Keratinocyte (primary cell): Measurements from ENCODE around the gene KLHL35. TPM values are rescaled to one million over a fixed set of nuclear protein-coding genes. Genes with fewer than 3 reads are reported as not detected.

Experiments used
- DNase-seq: peaks from one replicate; pipeline ENCODE4 v3.0.0-alpha.2; 2011; ENCODE audit warnings: low read depth, missing footprints, low spot score
- FAIRE-seq: peaks from 2 replicates; lab custom pipeline; 2011; peaks lifted over from hg19 to GRCh38; lab: Jason Lieb, UNC
- H2AFZ ChIP-seq: 2 replicates; pipeline ENCODE4 v1.6.0; 2012; ENCODE audit warnings: low read length, control low read depth, inconsistent platforms; ENCODE audit not compliant: control insufficient read depth
- H3K27ac ChIP-seq: 2 replicates; pipeline ENCODE4 v1.5.1; 2011; ENCODE audit warnings: low read length; ENCODE audit not compliant: control insufficient read depth, insufficient read depth
- H3K27me3 ChIP-seq: 3 replicates; pipeline ENCODE4 v1.6.0; 2011; ENCODE audit warnings: low read length; ENCODE audit not compliant: control insufficient read depth, insufficient read depth; ENCODE audit errors: extremely low read depth
- H3K36me3 ChIP-seq, 2 experiments: 2 replicates in 1 of 2; 3 replicates in 1 of 2; pipeline ENCODE4 v1.5.1; 2011; ENCODE audit warnings: low read length in 2 of 2, mild to moderate bottlenecking in 1 of 2; ENCODE audit not compliant: control insufficient read depth in 2 of 2, insufficient read depth in 2 of 2; ENCODE audit errors: extremely low read depth in 1 of 2
- H3K4me1 ChIP-seq: 3 replicates; pipeline ENCODE4 v1.5.1; 2011; ENCODE audit warnings: low read length; ENCODE audit not compliant: control insufficient read depth, insufficient read depth; ENCODE audit errors: extremely low read depth
- H3K4me2 ChIP-seq: 3 replicates; pipeline ENCODE4 v1.6.0; 2011; ENCODE audit warnings: low read depth, low read length; ENCODE audit not compliant: control insufficient read depth, insufficient read depth; ENCODE audit errors: extremely low read depth
- H3K4me3 ChIP-seq, 3 experiments: fragments of 200-600 bp in 1 of 3; sonication (generic) in 1 of 3; 2 replicates in 2 of 3; 3 replicates in 1 of 3; pipeline ENCODE4 v1.5.1; 2011 to 2016; ENCODE audit warnings: low read length in 3 of 3, mild to moderate bottlenecking in 3 of 3, control low read depth in 2 of 3, inconsistent platforms in 1 of 3, low read depth in 1 of 3, mixed read lengths in 1 of 3, mixed run types in 1 of 3, moderate library complexity in 1 of 3; ENCODE audit not compliant: control insufficient read depth in 2 of 3, insufficient read depth in 2 of 3; ENCODE audit errors: extremely low read depth in 1 of 3
- H3K79me2 ChIP-seq: 2 replicates; pipeline ENCODE4 v1.6.0; 2012; ENCODE audit warnings: low read length; ENCODE audit not compliant: control insufficient read depth, insufficient read depth
- H3K9ac ChIP-seq: 3 replicates; pipeline ENCODE4 v1.6.0; 2011; ENCODE audit warnings: low read length; ENCODE audit not compliant: control insufficient read depth, insufficient read depth; ENCODE audit errors: extremely low read depth
- H3K9me1 ChIP-seq: 3 replicates; pipeline ENCODE4 v1.6.0; 2011; ENCODE audit warnings: low read length; ENCODE audit not compliant: control insufficient read depth, insufficient read depth; ENCODE audit errors: extremely low read depth
- H3K9me3 ChIP-seq: 2 replicates; pipeline ENCODE4 v1.5.1; 2012; ENCODE audit warnings: low read depth, low read length; ENCODE audit not compliant: control insufficient read depth
- H4K20me1 ChIP-seq: 3 replicates; pipeline ENCODE4 v1.6.0; 2011; ENCODE audit warnings: low read length; ENCODE audit not compliant: control insufficient read depth, insufficient read depth; ENCODE audit errors: extremely low read depth
- CTCF ChIP-seq, 3 experiments: IDR thresholded peaks in 1 of 3; conservative IDR thresholded peaks in 1 of 3; optimal IDR thresholded peaks in 1 of 3; 2 replicates in 2 of 3; 3 replicates in 1 of 3; pipeline versions ENCODE3 to v1.5.1; 2011; ENCODE audit warnings: low read length in 3 of 3, mild to moderate bottlenecking in 3 of 3, moderate library complexity in 2 of 3, control low read depth in 1 of 3, inconsistent platforms in 1 of 3; ENCODE audit not compliant: insufficient read depth in 2 of 3; ENCODE audit errors: extremely low read depth in 1 of 3
- EZH2 ChIP-seq: IDR thresholded peaks from one replicate; pipeline ENCODE4 v1.6.1; 2012; ENCODE audit warnings: inconsistent platforms, mild to moderate bottlenecking, low read length, moderate library complexity
- dilution Hi-C: fragments of 300-500 bp; cut with MboI; formaldehyde crosslinking; loops from one replicate; pipeline ENCODE4 v1.7.0; 2020; ENCODE audit warnings: low sequenced_read_pairs; ENCODE audit not compliant: extremely low pct_ligation_motif_present
- polyA plus RNA-seq, 5 experiments: library from polyadenylated mRNA; depleted of rRNA in 3 of 5; stranded (reverse) in 3 of 5; stranded (forward) in 1 of 5; unstranded in 1 of 5; fragments of >200 nt; gene quantifications; 1 replicate in 1 of 5; 2 replicates in 3 of 5; 3 replicates in 1 of 5; pipeline versions ENCODE4 v1.2.1 to v1.2.3, GENCODE V29; 2011 to 2012; ENCODE audit warnings: missing spikeins in 2 of 5, low read depth in 1 of 5, low replicate concordance in 1 of 5

Gene KLHL35
- polyA plus RNA-seq, 1 donor (not counting 4 experiments of a cell fraction or from before 2014, with no cell fraction given), result 0.58 TPM

- dilution Hi-C loops, result no loop called here
- peaks cover 10% of the 10 kb centered on the region for H3K27me3 ChIP-seq
- no peak overlapping the region for H3K4me2 ChIP-seq
- no peak overlapping the region for H2AFZ ChIP-seq
- no peak overlapping the region for H3K27ac ChIP-seq
- H3K36me3 ChIP-seq, result peaks cover 3% of the 10 kb centered on the region in 2 experiments
- H3K9me1 ChIP-seq, result no peaks in the 10 kb centered on the region
- H4K20me1 ChIP-seq, result no peaks in the 10 kb centered on the region
- TF ChIP-seq CTCF (optimal IDR thresholded peaks at IDR 0.05 in 1 of 3, IDR thresholded peaks at IDR 0.05 in 1 of 3, conservative IDR thresholded peaks at IDR 0.05 in 1 of 3; ENCODE audit: extremely low read depth in 1 of 3, insufficient read depth in 2 of 3, low read length in 3 of 3), result no peak
- FAIRE-seq, result no peak
- H3K9me3 ChIP-seq, result peaks cover 3% of the 10 kb centered on the region
- DNase-seq, result no peak
- H3K9ac ChIP-seq, result no peak overlapping the region
- no peaks in the 10 kb centered on the region for H3K4me1 ChIP-seq
- no peaks in the 10 kb centered on the region for H3K79me2 ChIP-seq
- H3K4me3 ChIP-seq, result no peak overlapping the region
Measured at GRCh38 chr11:75424396-75424795, 8.6 kb downstream of the KLHL35 start.

- H3K79me2 ChIP-seq, result no peaks in the 10 kb centered on the region
- no peak overlapping the region for H3K9ac ChIP-seq
- H3K4me2 ChIP-seq, result no peak overlapping the region
- no peak for TF ChIP-seq EZH2
- no peak for TF ChIP-seq CTCF (optimal IDR thresholded peaks at IDR 0.05 in 1 of 3, IDR thresholded peaks at IDR 0.05 in 1 of 3, conservative IDR thresholded peaks at IDR 0.05 in 1 of 3; ENCODE audit: extremely low read depth in 1 of 3, insufficient read depth in 2 of 3, low read length in 3 of 3)
- H3K9me3 ChIP-seq, result no peaks in the 10 kb centered on the region
- peaks cover 3% of the 10 kb centered on the region in 2 experiments for H3K36me3 ChIP-seq
- DNase-seq, result no peak
- no peak overlapping the region for H3K4me3 ChIP-seq
- no peaks in the 10 kb centered on the region for H4K20me1 ChIP-seq
- H3K9me1 ChIP-seq, result no peaks in the 10 kb centered on the region
- no peak for FAIRE-seq
- no peak overlapping the region for H3K27ac ChIP-seq
- no peak overlapping the region for H2AFZ ChIP-seq
- dilution Hi-C loops, result no loop called here
- H3K27me3 ChIP-seq, result peaks cover 3% of the 10 kb centered on the region
- peaks cover 4% of the 10 kb centered on the region for H3K4me1 ChIP-seq
Measured at GRCh38 chr11:75423721-75424120, 9.3 kb downstream of the KLHL35 start.
